Tibial nerve (tissue), 4 donors: ENCODE data around the gene LMBR1L.

Experiments used
- EP300 ChIP-seq, 2 donors: sonication (generic); formaldehyde crosslinking; IDR thresholded peaks; one replicate each; pipeline ENCODE4 v1.6.1; 2017; ENCODE audit warnings: antibody characterized with exemption in 2 of 2, mild to moderate bottlenecking in 1 of 2
- POLR2A ChIP-seq, 2 donors: fragments of 450-650 bp; IDR thresholded peaks; one replicate each; pipeline ENCODE4 v1.6.1; 2017; ENCODE audit warnings: antibody characterized with exemption in 2 of 2, mild to moderate bottlenecking in 2 of 2, moderate library complexity in 2 of 2
- TF ChIP-seq, protein P1 (sequence below), 5 experiments: fragments of 200-600 bp in 3 of 5; fragments of 450-650 bp in 2 of 5; sonication (generic) in 3 of 5; IDR thresholded peaks; one replicate each; pipeline ENCODE4 v1.5.1; 2016 to 2019; ENCODE audit warnings: antibody characterized with exemption in 5 of 5, mild to moderate bottlenecking in 3 of 5, moderate library complexity in 2 of 5

DNA sequence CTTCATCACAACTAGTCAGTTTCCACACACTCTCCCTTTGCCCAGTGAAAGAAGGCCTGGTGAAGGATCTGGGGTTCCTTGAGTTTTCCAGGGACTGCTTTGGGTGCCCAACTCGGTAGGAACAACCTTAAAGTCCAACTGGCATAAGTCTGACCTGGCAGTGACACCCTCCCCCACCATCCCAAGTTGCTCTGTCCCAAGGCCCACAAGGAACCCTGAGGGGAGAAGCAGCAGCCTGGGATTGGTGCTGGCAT, 51.7 kb downstream of the LMBR1L start:
- TF ChIP-seq, protein P1, sequence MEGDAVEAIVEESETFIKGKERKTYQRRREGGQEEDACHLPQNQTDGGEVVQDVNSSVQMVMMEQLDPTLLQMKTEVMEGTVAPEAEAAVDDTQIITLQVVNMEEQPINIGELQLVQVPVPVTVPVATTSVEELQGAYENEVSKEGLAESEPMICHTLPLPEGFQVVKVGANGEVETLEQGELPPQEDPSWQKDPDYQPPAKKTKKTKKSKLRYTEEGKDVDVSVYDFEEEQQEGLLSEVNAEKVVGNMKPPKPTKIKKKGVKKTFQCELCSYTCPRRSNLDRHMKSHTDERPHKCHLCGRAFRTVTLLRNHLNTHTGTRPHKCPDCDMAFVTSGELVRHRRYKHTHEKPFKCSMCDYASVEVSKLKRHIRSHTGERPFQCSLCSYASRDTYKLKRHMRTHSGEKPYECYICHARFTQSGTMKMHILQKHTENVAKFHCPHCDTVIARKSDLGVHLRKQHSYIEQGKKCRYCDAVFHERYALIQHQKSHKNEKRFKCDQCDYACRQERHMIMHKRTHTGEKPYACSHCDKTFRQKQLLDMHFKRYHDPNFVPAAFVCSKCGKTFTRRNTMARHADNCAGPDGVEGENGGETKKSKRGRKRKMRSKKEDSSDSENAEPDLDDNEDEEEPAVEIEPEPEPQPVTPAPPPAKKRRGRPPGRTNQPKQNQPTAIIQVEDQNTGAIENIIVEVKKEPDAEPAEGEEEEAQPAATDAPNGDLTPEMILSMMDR (IDR thresholded peaks at IDR 0.05): no peak
- TF ChIP-seq POLR2A (IDR thresholded peaks at IDR 0.05) (no peak), EP300 (IDR thresholded peaks at IDR 0.05) (no peak)
